Progenitor cell of endocrine pancreas (in vitro differentiated cells): ENCODE measurements around the gene HMX1. TPM values are rescaled to one million over a fixed set of nuclear protein-coding genes. Genes with fewer than 3 reads are reported as not detected.

Experiments used
- DNase-seq: peaks from one replicate; pipeline ENCODE4 v3.0.0; 2021; ENCODE audit warnings: low spot score; ENCODE audit not compliant: unreplicated experiment
- H3K27ac Mint-ChIP-seq: 2 replicates; pipeline ENCODE4 v1.8.0; 2021; ENCODE audit warnings: mild to moderate bottlenecking, moderate library complexity, mixed read lengths
- H3K27me3 Mint-ChIP-seq: 2 replicates; pipeline ENCODE4 v1.8.0; 2021; ENCODE audit warnings: mixed read lengths
- H3K36me3 Mint-ChIP-seq: 2 replicates; pipeline ENCODE4 v1.8.0; 2022; ENCODE audit warnings: mixed read lengths; ENCODE audit not compliant: insufficient read depth
- H3K4me1 Mint-ChIP-seq: 2 replicates; pipeline ENCODE4 v1.8.0; 2021; ENCODE audit warnings: low read depth, mixed read lengths
- H3K4me3 Mint-ChIP-seq: 2 replicates; pipeline ENCODE4 v1.8.0; 2021; ENCODE audit warnings: low read depth, mild to moderate bottlenecking, moderate library complexity, mixed read lengths
- H3K9me3 Mint-ChIP-seq: 2 replicates; pipeline ENCODE4 v1.8.0; 2021; ENCODE audit warnings: low read depth, mixed read lengths
- total RNA-seq: library from RNA; stranded (reverse); gene quantifications from 2 replicates; pipeline ENCODE4 v1.2.1, GENCODE V29; 2021
- TF ChIP-seq, protein P1 (sequence below): fragments of 200-600 bp; sonication (generic); IDR thresholded peaks from one replicate; pipeline ENCODE4 v1.5.0; 2021; ENCODE audit warnings: antibody characterized with exemption, mild to moderate bottlenecking; ENCODE audit not compliant: unreplicated experiment

Gene HMX1
- total RNA-seq, 1 donor from 2014 or later = 0.65 TPM

DNA sequence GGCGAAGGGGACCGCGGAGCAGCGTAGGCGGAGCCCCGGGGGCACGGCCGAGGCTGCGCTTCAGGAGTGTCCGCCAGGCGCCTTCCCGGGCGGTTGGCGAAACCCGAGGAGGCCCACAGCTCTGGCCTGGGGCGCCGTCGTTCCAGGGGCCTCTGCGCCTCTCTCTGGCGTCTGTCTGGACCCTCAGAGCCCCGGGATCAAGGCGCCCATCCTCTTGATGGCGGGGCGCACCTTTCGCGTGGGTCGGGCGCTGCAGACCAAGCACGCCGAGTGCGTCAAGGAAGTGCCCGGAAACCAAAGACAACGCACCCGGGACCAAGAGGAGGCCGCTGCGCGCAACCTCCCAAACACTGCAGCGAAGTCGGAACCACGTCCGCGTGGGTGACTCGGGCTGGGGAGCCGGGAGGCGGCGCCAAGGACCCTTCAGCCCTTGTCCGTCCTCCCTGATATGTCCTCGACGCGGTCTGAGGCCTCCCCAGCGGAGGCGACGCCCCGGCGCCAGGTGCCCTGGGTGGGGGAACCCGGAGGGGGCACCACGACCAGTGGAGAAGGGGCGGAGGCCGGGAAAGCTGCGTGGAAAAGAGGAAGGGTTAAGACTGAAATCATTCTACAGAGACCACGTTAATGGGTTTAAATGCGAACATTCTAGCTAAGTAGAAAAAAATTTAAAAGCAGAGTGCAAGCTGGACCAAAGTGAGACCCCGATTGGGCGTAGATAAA, 9.9 kb downstream of the HMX1 start:
- H3K4me3 Mint-ChIP-seq = peak overlapping the region; percentile 65
- peaks cover 3% of the 10 kb centered on the region for H3K4me1 Mint-ChIP-seq
- no peak overlapping the region for H3K27ac Mint-ChIP-seq
- DNase-seq = no peak
- no peaks in the 10 kb centered on the region for H3K36me3 Mint-ChIP-seq
- peaks cover 81% of the 10 kb centered on the region for H3K27me3 Mint-ChIP-seq
- TF ChIP-seq, protein P1, sequence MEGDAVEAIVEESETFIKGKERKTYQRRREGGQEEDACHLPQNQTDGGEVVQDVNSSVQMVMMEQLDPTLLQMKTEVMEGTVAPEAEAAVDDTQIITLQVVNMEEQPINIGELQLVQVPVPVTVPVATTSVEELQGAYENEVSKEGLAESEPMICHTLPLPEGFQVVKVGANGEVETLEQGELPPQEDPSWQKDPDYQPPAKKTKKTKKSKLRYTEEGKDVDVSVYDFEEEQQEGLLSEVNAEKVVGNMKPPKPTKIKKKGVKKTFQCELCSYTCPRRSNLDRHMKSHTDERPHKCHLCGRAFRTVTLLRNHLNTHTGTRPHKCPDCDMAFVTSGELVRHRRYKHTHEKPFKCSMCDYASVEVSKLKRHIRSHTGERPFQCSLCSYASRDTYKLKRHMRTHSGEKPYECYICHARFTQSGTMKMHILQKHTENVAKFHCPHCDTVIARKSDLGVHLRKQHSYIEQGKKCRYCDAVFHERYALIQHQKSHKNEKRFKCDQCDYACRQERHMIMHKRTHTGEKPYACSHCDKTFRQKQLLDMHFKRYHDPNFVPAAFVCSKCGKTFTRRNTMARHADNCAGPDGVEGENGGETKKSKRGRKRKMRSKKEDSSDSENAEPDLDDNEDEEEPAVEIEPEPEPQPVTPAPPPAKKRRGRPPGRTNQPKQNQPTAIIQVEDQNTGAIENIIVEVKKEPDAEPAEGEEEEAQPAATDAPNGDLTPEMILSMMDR = peak; percentile 22
- no peaks in the 10 kb centered on the region for H3K9me3 Mint-ChIP-seq

DNA sequence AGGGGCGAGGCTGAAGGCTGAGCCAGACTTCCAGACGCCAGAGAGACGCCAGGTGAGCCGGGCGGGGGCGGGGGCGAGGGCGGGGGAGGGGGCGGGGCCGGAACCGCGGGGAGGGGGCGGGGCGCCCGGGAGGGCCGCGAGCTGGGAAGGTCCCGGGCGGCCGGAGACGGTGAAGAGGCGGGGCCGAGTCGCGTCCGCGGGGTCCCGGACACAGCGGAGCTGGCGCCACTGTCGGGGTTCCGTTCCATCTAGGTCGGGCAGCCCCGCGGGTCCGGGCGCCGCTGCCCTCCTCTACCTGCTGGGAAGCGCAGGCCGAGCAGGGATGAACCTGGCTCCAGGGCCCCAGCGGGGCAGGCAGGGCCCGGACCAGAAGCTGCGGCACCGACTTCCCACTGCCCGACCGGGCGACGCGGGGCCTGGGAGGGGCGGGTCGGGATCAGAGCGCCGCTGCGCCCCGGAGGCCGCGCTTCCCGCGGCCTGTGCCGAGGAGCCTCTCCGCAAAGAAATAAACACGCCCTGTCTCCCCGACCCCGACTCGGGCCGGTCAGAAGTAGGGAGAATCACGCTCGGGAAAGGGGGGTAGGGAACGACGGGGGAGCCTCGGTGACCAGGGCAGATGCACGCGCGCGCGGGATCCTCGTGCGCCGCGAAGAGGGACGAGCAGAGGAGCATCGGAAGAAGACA, 10.6 kb downstream of the HMX1 start:
- Mint-ChIP-seq H3K27me3 (peaks cover 81% of the 10 kb centered on the region), H3K4me1 (peaks cover 3% of the 10 kb centered on the region), H3K9me3 (no peaks in the 10 kb centered on the region), H3K4me3 (peak overlapping the region; percentile 65), H3K36me3 (no peaks in the 10 kb centered on the region), H3K27ac (no peak overlapping the region)
- TF ChIP-seq, protein P1 = no peak
- DNase-seq = no peak

DNA sequence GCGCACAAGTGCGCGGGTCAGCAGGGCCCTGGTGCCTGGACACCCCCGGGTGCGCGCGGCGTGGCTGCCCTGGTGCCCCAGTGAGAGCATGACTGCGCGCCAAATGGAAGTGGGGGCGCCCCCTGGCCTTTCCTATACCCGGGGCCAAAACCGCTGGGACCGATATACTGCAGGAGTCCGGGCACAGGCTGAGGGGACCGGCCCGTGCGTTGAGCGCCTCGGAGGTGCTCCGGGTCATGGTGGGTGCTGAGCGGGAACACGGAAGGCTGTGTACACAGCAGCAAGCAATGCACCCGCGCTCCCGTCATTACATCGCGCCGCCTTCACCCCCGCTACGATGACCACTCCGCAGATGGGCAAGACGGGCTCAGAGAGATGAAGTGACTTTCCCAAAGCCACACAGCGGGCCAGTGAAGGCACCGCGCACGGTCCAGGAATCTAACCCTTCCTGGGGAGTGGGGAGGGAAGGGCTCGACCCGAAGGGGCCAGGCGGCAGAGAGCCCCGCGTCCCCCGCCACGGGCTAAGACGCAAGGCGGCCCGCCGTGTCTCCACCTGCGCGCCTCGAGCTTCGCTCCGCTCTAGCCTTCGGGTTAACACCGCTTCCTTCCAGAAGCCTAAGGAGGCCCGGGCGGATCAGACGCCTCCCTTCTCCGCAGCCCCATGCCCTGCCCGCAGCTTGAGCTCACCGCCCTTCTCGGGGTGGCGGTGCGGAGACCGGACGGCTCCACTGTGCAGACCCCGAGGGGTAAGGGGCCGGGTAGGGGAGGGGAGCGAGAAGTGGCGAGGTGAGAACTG, 11.3 kb downstream of the HMX1 start:
- peak overlapping the region; percentile 14 for H3K4me3 Mint-ChIP-seq
- H3K27me3 Mint-ChIP-seq = peaks cover 82% of the 10 kb centered on the region
- TF ChIP-seq, protein P1 = no peak
- H3K9me3 Mint-ChIP-seq = no peaks in the 10 kb centered on the region
- no peaks in the 10 kb centered on the region for H3K36me3 Mint-ChIP-seq
- H3K4me1 Mint-ChIP-seq = peaks cover 4% of the 10 kb centered on the region
- H3K27ac Mint-ChIP-seq = no peak overlapping the region
- no peak for DNase-seq

DNA sequence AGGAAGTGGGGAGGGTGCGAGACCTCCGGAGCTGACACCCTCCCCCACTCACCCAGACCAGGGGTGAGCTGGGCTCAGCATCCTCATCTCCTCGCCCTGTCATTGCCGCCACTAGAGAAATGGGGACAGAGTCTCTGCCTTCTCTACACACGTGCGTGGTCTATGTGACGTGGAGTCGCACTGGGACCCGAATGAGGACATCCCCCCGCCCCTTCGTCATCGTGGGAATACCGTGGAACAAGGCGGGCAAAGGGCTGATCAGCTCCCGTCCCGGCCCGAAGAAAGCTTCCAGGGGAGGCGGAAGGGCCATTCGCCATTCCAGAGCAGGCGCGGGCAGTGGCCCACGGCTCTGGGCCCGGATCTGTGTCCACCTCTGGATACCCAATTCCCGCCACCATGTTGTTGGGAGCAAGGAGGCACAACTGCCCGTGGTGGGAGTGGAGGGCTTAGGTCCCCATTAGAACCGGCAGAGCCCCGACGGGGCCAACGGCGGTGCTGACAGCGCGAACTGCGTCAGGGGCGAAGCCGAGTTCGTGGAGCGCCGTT, 12.0 kb downstream of the HMX1 start:
- no peak for DNase-seq
- Mint-ChIP-seq H3K4me3 (no peak overlapping the region), H3K9me3 (no peaks in the 10 kb centered on the region), H3K36me3 (no peaks in the 10 kb centered on the region), H3K27ac (no peak overlapping the region), H3K4me1 (peaks cover 4% of the 10 kb centered on the region), H3K27me3 (peaks cover 82% of the 10 kb centered on the region)
- TF ChIP-seq, protein P1 = no peak

DNA sequence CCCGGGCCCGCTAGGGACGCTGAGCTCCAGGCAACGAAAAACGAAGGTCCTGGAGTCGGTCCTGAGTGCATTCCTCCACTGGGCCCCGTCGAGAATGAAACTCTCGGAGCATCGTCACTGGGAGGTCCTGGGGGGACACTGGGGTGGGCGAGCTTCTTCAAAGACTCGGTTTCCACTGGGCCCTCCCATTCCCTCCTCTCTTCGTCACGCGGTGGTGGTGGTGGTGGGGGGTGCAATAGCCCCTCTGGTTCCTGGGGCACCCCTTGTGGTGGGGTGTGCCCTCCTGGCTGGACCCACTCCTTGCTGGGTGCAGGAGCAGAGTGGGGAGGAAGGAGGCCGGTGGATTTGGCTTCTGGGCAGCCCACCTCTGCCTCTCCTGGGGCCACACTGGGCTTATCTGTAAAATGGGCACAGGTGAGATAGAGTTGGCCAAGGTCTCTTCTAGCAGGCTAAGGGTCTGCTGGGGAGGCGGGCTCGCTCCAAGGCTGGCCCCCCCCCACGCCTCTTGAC, 12.9 kb downstream of the HMX1 start:
- DNase-seq = no peak
- TF ChIP-seq, protein P1 = no peak
- H3K4me3 Mint-ChIP-seq = no peak overlapping the region

More for the DNA sequence above, 12.9 kb downstream of the HMX1 start:
- H3K27me3 Mint-ChIP-seq = peaks cover 79% of the 10 kb centered on the region
- no peaks in the 10 kb centered on the region for H3K36me3 Mint-ChIP-seq
- peaks cover 4% of the 10 kb centered on the region for H3K4me1 Mint-ChIP-seq
- no peak overlapping the region for H3K27ac Mint-ChIP-seq
- H3K9me3 Mint-ChIP-seq = no peaks in the 10 kb centered on the region
